CD4-positive, alpha-beta T cell (primary cell): ENCODE results near the gene KRTAP10-2. TPM values are rescaled to one million over a fixed set of nuclear protein-coding genes. Genes with fewer than 3 reads are reported as not detected.
"Not testable (repeated sequence)": the region's sequence is repeated elsewhere in the genome, so short reads cannot be mapped to it uniquely, and the experiment has no call there.

Experiments
- ATAC-seq: fragments of 200-7000 bp; cut with Tn5 transposase; one replicate; pipeline ENCODE4 v1.10.0; 2022; ENCODE audit warnings: mild to moderate bottlenecking; ENCODE audit not compliant: poor library complexity
- CTCF ChIA-PET: fragments of 350-600 bp; sonication (Branson Sonifier 250); formaldehyde crosslinking; loops from one replicate; lab custom pipeline; 2021; ENCODE audit warnings: antibody characterized with exemption, inconsistent platforms; lab: Charles Lee
- POLR2A ChIA-PET: fragments of 350-600 bp; sonication (Branson Sonifier 250); formaldehyde crosslinking; loops from one replicate; lab custom pipeline; 2021; ENCODE audit warnings: antibody characterized with exemption, inconsistent platforms; lab: Charles Lee
- DNase-seq, 14 experiments: peaks; one replicate each; pipeline ENCODE4 v3.0.0-alpha.2; 2013 to 2020; ENCODE audit warnings: mixed read lengths in 2 of 14
- H3K27ac ChIP-seq, 2 donors: one replicate each; pipeline versions ENCODE4 v1.5.1 to v1.7.0; 2013; ENCODE audit warnings: low read length in 2 of 2, low read depth in 1 of 2, mild to moderate bottlenecking in 1 of 2
- H3K27me3 ChIP-seq, 2 experiments: 1 replicate in 1 of 2; 2 replicates in 1 of 2; pipeline versions ENCODE4 v1.6.1 to v1.7.0; 2013; ENCODE audit warnings: low read length in 2 of 2, control low read depth in 1 of 2, mild to moderate bottlenecking in 1 of 2, moderate library complexity in 1 of 2; ENCODE audit not compliant: insufficient read depth in 2 of 2, control insufficient read depth in 1 of 2
- H3K36me3 ChIP-seq: one replicate; pipeline ENCODE4 v1.6.1; 2013; ENCODE audit warnings: low read length, control low read depth; ENCODE audit not compliant: insufficient read depth
- H3K4me1 ChIP-seq: one replicate; pipeline ENCODE4 v1.6.1; 2013; ENCODE audit warnings: low read length, control low read depth; ENCODE audit not compliant: insufficient read depth
- H3K4me3 ChIP-seq: one replicate; pipeline ENCODE4 v1.5.1; 2013; ENCODE audit warnings: mild to moderate bottlenecking, low read length, moderate library complexity
- H3K9me3 ChIP-seq, 2 experiments: 1 replicate in 1 of 2; 2 replicates in 1 of 2; pipeline versions ENCODE4 v1.6.1 to v1.7.0; 2013; ENCODE audit warnings: low read length in 2 of 2, mild to moderate bottlenecking in 2 of 2, control low read depth in 1 of 2, moderate library complexity in 1 of 2; ENCODE audit not compliant: control insufficient read depth in 1 of 2, insufficient read depth in 1 of 2
- H3K27ac Mint-ChIP-seq: one replicate; pipeline ENCODE4 v1.8.0; 2020; ENCODE audit warnings: mixed read lengths
- H3K27me3 Mint-ChIP-seq: one replicate; pipeline ENCODE4 v1.8.0; 2021; ENCODE audit warnings: mixed read lengths
- H3K36me3 Mint-ChIP-seq: one replicate; pipeline ENCODE4 v1.8.0; 2021; ENCODE audit warnings: low read depth, mixed read lengths
- H3K4me1 Mint-ChIP-seq: one replicate; pipeline ENCODE4 v1.8.0; 2021; ENCODE audit warnings: low read depth, mixed read lengths
- H3K4me3 Mint-ChIP-seq: one replicate; pipeline ENCODE4 v1.8.0; 2020; ENCODE audit warnings: mild to moderate bottlenecking, mixed read lengths
- H3K9me3 Mint-ChIP-seq: one replicate; pipeline ENCODE4 v1.8.0; 2020; ENCODE audit warnings: mixed read lengths
- intact Hi-C, 2 experiments: fragments of 100-400 bp; cut with DNase I in 1 of 2; cut with micrococcal nuclease in 1 of 2; formaldehyde crosslinking; loops; one replicate each; pipeline versions ENCODE4 v1.15.1 to v1.9.0; 2023 to 2025; cut with DNase I, micrococcal nuclease
- total RNA-seq, 174 experiments: library from RNA in 2 of 174; stranded (reverse) in 2 of 174; gene quantifications; one replicate each; pipeline ENCODE4 v1.2.3 and lab custom pipeline; 2021 to 2026
- TF ChIP-seq, protein P1 (sequence below): fragments of 200-600 bp; IDR thresholded peaks from one replicate; pipeline ENCODE4 v1.8.0; 2022; ENCODE audit warnings: antibody characterized with exemption, mild to moderate bottlenecking

KRTAP10-2 gene
- total RNA-seq, 2 experiments from 2014 or later: not detected

DNA sequence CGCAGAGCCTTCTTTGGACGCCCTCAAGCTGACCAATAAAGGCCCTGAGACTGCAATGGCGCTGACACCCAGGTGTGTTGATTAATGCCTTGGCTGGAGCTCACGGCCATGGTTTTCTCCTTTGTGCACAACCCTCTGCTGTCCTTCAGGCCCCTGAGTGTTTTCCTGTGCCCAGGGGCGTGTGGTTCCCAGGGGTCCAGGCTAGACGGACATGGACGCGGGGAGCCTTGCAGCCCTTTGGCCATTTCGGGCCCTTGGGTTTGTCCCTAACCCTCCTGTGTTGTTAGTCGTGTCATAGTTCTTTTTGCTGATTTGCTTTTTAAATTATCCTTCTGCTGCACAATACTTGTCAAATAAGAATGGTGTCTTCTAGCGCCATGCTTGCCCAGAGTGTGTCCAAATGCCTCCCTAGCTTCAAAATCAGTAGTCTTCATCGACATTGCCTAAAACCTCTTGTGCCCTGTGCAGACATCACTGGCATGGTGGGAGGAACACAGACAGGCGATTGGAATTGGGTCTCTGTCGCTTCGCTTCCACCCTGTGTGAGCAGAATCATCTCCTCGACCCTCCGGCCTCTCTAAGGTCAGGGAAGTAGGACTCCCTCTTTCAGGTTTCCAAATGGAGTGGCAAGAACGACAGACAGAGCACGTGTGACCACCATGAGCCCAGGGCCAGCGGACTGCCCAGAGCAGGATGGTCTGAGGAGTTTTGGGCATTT lies 24.2 kb upstream of the KRTAP10-2 start:
- H3K9me3 ChIP-seq: peaks cover 8 to 42% of the 10 kb centered on the region in 2 experiments
- TF ChIP-seq, protein P1, sequence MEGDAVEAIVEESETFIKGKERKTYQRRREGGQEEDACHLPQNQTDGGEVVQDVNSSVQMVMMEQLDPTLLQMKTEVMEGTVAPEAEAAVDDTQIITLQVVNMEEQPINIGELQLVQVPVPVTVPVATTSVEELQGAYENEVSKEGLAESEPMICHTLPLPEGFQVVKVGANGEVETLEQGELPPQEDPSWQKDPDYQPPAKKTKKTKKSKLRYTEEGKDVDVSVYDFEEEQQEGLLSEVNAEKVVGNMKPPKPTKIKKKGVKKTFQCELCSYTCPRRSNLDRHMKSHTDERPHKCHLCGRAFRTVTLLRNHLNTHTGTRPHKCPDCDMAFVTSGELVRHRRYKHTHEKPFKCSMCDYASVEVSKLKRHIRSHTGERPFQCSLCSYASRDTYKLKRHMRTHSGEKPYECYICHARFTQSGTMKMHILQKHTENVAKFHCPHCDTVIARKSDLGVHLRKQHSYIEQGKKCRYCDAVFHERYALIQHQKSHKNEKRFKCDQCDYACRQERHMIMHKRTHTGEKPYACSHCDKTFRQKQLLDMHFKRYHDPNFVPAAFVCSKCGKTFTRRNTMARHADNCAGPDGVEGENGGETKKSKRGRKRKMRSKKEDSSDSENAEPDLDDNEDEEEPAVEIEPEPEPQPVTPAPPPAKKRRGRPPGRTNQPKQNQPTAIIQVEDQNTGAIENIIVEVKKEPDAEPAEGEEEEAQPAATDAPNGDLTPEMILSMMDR: no peak
- no peak overlapping the region for H3K4me3 ChIP-seq
- intact Hi-C loops: no loop called here
- peaks cover 2% of the 10 kb centered on the region for H3K4me1 ChIP-seq
- no peaks in the 10 kb centered on the region for H3K27me3 ChIP-seq
- H3K27me3 Mint-ChIP-seq: peaks cover 5% of the 10 kb centered on the region
- no peak overlapping the region for H3K27ac ChIP-seq
- POLR2A ChIA-PET: no interaction called here
- DNase-seq (no peak), ATAC-seq (no peak)
- peaks cover 4% of the 10 kb centered on the region for H3K4me1 Mint-ChIP-seq
- H3K27ac Mint-ChIP-seq: no peak overlapping the region
- CTCF ChIA-PET: no interaction called here
- H3K4me3 Mint-ChIP-seq: no peak overlapping the region
- H3K36me3 ChIP-seq: no peaks in the 10 kb centered on the region
- H3K36me3 Mint-ChIP-seq: no peaks in the 10 kb centered on the region
- peaks cover 11% of the 10 kb centered on the region for H3K9me3 Mint-ChIP-seq

DNA sequence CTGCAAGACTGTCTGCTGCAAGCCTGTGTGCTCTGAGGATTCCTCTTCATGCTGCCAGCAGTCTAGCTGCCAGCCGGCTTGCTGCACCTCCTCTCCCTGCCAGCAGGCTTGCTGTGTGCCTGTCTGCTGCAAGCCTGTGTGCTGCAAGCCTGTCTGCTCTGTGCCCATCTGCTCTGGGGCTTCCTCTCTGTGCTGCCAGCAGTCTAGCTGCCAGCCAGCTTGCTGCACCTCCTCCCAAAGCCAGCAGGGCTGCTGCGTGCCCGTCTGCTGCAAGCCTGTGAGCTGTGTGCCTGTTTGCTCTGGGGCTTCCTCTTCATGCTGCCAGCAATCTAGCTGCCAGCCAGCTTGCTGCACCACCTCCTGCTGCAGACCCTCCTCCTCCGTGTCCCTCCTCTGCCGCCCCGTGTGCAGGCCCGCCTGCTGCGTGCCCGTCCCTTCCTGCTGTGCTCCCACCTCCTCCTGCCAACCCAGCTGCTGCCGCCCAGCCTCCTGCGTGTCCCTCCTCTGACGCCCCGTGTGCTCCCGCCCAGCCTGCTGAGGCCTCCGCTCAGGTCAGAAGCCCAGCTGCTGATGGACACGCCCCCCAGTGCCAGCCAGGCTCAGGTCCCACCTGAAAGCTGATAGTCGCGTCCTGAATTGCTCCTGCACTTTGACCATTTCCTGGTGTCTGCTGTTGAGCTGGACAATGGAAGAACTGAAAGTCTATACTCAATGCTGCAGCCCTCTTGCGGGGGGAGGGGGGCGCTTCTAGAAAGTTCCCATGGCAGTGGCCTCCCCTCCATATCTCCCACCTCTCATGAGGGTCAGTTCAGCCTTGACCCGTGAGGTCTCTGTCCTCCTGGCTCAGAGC lies 23.4 kb upstream of the KRTAP10-2 start:
- peaks cover 2% of the 10 kb centered on the region for H3K4me1 ChIP-seq
- H3K4me3 ChIP-seq: no peak overlapping the region
- DNase-seq (no peak), ATAC-seq (no peak)
- Mint-ChIP-seq H3K4me3 (no peak overlapping the region), H3K27ac (no peak overlapping the region), H3K36me3 (no peaks in the 10 kb centered on the region), H3K9me3 (peaks cover 11% of the 10 kb centered on the region), H3K27me3 (peaks cover 5% of the 10 kb centered on the region), H3K4me1 (peaks cover 4% of the 10 kb centered on the region)
- CTCF ChIA-PET: no interaction called here
- H3K9me3 ChIP-seq: peaks cover 8 to 35% of the 10 kb centered on the region in 2 experiments
- intact Hi-C loops: no loop called here
- no peaks in the 10 kb centered on the region for H3K27me3 ChIP-seq
- H3K36me3 ChIP-seq: no peaks in the 10 kb centered on the region
- POLR2A ChIA-PET: no interaction called here
- H3K27ac ChIP-seq: no peak overlapping the region
- TF ChIP-seq, protein P1: no peak

DNA sequence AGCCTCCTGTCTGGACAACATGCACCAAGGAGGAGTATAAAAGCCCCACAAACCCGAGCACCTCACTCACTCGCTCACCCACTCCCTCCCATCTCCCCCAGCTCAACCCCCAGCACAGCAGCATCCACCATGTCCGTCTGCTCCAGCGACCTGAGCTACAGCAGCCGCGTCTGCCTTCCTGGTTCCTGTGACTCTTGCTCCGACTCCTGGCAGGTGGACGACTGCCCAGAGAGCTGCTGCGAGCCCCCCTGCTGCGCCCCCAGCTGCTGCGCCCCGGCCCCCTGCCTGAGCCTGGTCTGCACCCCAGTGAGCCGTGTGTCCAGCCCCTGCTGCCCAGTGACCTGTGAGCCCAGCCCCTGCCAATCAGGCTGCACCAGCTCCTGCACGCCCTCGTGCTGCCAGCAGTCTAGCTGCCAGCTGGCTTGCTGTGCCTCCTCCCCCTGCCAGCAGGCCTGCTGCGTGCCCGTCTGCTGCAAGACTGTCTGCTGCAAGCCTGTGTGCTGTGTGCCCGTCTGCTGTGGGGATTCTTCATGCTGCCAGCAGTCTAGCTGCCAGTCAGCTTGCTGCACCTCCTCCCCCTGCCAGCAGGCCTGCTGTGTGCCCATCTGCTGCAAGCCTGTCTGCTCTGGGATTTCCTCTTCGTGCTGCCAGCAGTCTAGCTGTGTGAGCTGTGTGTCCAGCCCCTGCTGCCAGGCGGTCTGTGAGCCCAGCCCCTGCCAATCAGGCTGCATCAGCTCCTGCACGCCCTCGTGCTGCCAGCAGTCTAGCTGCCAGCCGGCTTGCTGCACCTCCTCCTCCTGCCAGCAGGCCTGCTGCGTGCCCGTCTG lies 22.5 kb upstream of the KRTAP10-2 start, which contains the start of gene KRTAP10-4:
Gene KRTAP10-4, plus strand, starts transcription at position 100 of the 827 bp plus-strand sequence. Its CDS starts 30 bp downstream, at position 130.
- H3K27ac Mint-ChIP-seq, intact Hi-C loops, H3K4me3 Mint-ChIP-seq, H3K4me1 Mint-ChIP-seq, H3K36me3 Mint-ChIP-seq, POLR2A ChIA-PET, H3K4me1 ChIP-seq, DNase-seq, H3K36me3 ChIP-seq, H3K27me3 Mint-ChIP-seq, CTCF ChIA-PET, H3K27me3 ChIP-seq, H3K27ac ChIP-seq, ATAC-seq, H3K4me3 ChIP-seq: not testable (repeated sequence)
- peaks cover 11% of the 10 kb centered on the region for H3K9me3 Mint-ChIP-seq
- peaks cover 8 to 27% of the 10 kb centered on the region in 2 experiments for H3K9me3 ChIP-seq
